BJ (cell line): ENCODE results near the gene CLCNKA. TPM values are rescaled to one million over a fixed set of nuclear protein-coding genes. Genes with fewer than 3 reads are reported as not detected.

ENCODE experiments used
- CTCF ChIA-PET: fragments of 350-600 bp; formaldehyde crosslinking; extraction: SDS; loops from one replicate; lab custom pipeline; 2021; ENCODE audit warnings: antibody characterized with exemption, inconsistent platforms; lab: Yijun Ruan, JAX
- POLR2A ChIA-PET: fragments of 300-600 bp; sonication (Branson Sonifier 250); formaldehyde crosslinking; extraction: SDS; loops from one replicate; lab custom pipeline; 2021; ENCODE audit warnings: antibody characterized with exemption; lab: Charles Lee
- DNase-seq: peaks from one replicate; pipeline ENCODE4 v3.0.0-alpha.2; 2011; ENCODE audit warnings: low read depth
- H3K27me3 ChIP-seq: 2 replicates; pipeline ENCODE4 v1.6.0; 2011; ENCODE audit warnings: low read length; ENCODE audit not compliant: control insufficient read depth, insufficient read depth
- H3K36me3 ChIP-seq: 2 replicates; pipeline ENCODE4 v1.5.1; 2011; ENCODE audit warnings: low read length; ENCODE audit not compliant: control insufficient read depth, insufficient read depth
- H3K4me3 ChIP-seq: 2 replicates; pipeline ENCODE4 v1.5.1; 2011; ENCODE audit warnings: low read depth, mild to moderate bottlenecking, control low read depth, low read length
- polyA plus RNA-seq: library from polyadenylated mRNA; depleted of rRNA; stranded (reverse); fragments of >200 nt; gene quantifications from 2 replicates; pipeline ENCODE4 v1.2.3, GENCODE V29; 2011
- TF ChIP-seq, protein P1 (sequence below): IDR thresholded peaks from 2 replicates; pipeline ENCODE4 v1.5.1; 2011; ENCODE audit warnings: low read depth, mild to moderate bottlenecking, control low read depth, inconsistent platforms, low read length, moderate library complexity; ENCODE audit not compliant: insufficient read depth

CLCNKA gene
- polyA plus RNA-seq, 1 experiment: 0.28 TPM

DNA sequence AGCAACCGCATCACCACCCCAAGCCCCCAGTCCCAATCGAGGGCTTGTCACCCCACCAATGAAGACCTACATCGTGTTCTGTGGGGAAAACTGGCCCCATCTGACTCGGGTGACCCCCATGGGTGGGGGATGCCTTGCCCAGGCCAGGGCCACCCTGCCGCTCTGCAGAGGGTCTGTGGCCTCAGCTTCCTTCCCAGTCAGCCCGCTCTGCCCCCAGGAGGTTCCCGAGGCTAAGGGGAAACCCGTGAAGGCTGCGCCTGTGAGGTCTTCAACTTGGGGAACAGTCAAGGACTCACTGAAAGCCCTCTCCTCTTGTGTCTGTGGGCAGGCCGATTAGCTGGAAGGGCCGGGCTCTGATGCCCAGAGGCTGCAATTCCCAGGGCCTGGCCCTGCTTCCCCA, 15.8 kb upstream of the CLCNKA start:
- H3K36me3 ChIP-seq: no peaks in the 10 kb centered on the region
- DNase-seq: no peak
- H3K4me3 ChIP-seq: no peak overlapping the region
- TF ChIP-seq, protein P1, sequence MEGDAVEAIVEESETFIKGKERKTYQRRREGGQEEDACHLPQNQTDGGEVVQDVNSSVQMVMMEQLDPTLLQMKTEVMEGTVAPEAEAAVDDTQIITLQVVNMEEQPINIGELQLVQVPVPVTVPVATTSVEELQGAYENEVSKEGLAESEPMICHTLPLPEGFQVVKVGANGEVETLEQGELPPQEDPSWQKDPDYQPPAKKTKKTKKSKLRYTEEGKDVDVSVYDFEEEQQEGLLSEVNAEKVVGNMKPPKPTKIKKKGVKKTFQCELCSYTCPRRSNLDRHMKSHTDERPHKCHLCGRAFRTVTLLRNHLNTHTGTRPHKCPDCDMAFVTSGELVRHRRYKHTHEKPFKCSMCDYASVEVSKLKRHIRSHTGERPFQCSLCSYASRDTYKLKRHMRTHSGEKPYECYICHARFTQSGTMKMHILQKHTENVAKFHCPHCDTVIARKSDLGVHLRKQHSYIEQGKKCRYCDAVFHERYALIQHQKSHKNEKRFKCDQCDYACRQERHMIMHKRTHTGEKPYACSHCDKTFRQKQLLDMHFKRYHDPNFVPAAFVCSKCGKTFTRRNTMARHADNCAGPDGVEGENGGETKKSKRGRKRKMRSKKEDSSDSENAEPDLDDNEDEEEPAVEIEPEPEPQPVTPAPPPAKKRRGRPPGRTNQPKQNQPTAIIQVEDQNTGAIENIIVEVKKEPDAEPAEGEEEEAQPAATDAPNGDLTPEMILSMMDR: no peak
- ChIA-PET CTCF (interaction anchor here (1.4 to 7.3 kb wide), 3 partner anchors 12 to 214 kb away, joined by 6 to 66 read pairs (median 16); no protein-coding TSS in a partner anchor), POLR2A (no interaction called here)
- H3K27me3 ChIP-seq: no peaks in the 10 kb centered on the region

DNA sequence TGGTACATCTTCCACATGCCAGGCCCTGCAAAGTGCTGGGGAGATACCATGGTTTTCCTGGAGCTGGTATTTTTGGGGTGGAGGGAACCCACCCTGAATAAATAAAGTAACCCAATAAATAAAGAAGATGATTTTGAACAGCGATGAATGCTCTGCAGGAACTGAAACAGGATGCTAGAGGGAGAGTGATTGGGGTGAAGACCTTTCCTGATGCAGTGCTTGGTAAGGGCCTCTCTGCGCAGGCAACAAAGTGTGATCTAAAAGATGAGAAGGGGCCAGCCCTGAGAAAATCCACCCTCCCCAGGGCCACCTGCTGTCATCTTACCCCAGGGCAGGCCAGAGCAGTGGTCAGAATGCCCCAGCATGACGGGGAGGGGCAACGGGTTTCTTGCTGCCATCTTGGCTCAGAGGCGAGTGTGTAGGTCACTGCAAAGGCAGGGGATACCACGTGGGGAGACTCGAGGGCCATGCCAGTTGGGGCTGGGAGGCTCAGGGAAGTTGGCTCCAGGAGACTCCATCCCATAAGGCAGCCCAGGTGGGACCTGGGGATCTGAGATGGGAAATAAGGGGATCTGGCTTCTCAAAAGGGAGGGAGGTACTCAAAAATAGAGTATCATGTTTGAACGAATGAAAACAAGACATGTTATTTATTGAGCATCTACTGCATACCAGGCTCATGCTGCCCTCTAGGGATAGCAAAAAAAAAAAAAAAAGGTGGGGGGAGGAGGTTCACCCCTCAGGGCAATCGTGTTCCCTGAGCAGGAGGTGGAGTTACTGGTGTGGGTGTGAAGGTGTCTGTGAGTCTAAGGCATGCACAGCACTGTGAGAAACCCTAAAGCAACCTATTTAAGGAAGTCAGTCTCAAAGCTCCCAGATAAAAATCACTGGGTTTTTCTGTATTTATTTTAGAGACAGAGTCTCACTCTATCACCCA, 15.0 kb upstream of the CLCNKA start:
- POLR2A ChIA-PET: no interaction called here
- Histone ChIP-seq H3K36me3 (no peaks in the 10 kb centered on the region), H3K4me3 (no peak overlapping the region), H3K27me3 (no peaks in the 10 kb centered on the region)
- TF ChIP-seq, protein P1: peak; percentile 35; the same call in 1 of the 2 replicates
- CTCF ChIA-PET: interaction anchor here (0.9 to 7.3 kb wide), 19 partner anchors 8 to 215 kb away, joined by 3 to 66 read pairs (median 6); partner anchors contain the start of gene FAM131C
- no peak for DNase-seq

DNA sequence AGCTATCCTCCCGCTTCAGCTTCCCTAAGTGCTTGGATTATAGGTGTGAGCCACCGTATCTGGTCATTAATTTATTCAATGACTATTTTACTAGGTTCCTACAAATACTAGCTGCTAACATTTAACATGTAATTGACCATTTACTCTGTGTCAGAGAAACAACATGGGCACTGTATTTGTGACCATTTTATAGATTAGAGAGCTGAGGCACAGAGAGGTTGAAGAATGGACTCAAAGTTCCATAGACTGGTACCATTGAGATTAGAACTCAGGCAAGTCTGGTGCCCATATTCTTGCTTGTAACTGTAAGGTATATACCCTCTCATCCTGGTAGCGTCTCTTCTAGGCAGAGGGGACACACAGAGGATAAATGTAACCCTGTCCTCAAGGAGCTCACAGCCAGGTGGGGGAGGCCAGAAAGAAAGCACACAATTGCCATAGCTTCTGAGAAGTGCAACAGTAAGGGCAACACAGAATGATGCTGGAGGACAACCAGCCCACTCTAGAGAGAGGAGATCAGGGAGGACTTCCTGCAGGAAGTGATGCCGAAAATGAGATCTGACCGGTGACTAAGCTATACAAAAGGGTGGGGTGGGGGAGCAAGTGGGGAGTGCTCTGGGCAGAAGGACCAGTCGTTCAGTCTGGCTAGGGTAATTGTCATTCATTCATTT, 14.0 kb upstream of the CLCNKA start:
- H3K27me3 ChIP-seq: no peaks in the 10 kb centered on the region
- TF ChIP-seq, protein P1: no peak
- DNase-seq: no peak
- no peak overlapping the region for H3K4me3 ChIP-seq
- no peaks in the 10 kb centered on the region for H3K36me3 ChIP-seq
- ChIA-PET CTCF (interaction anchor here (0.7 to 7.3 kb wide), 22 partner anchors 9 to 216 kb away, joined by 3 to 66 read pairs (median 5); partner anchors contain the start of genes FAM131C and HSPB7), POLR2A (no interaction called here)

DNA sequence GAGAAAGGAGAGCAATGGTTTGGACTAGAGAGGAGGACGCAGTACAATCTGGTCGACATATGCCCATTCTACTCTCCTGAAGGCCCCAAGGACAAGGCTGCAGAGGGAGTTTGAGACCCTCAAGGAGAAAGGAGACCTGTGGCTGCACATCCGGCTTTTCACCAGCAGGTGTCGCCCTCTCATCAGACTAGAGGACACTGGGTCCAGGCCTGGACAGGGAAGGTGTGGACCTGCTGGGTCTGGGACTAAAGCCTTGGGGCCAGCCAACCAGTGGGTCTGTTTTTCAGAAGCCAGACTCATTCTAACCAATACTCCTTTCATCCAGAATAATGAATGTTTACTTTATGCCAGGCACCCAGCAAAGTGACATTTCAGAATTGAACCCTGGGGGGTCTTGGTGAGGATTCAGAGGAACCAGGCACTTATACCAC, 12.8 kb upstream of the CLCNKA start:
- ChIA-PET CTCF (interaction anchor here (0.7 to 7.3 kb wide), 18 partner anchors 10 to 208 kb away, joined by 3 to 66 read pairs (median 5); partner anchors contain the start of genes FAM131C and HSPB7), POLR2A (no interaction called here)
- no peaks in the 10 kb centered on the region for H3K36me3 ChIP-seq
- TF ChIP-seq, protein P1: peak; percentile 97
- no peak overlapping the region for H3K4me3 ChIP-seq
- no peak for DNase-seq
- no peaks in the 10 kb centered on the region for H3K27me3 ChIP-seq

DNA sequence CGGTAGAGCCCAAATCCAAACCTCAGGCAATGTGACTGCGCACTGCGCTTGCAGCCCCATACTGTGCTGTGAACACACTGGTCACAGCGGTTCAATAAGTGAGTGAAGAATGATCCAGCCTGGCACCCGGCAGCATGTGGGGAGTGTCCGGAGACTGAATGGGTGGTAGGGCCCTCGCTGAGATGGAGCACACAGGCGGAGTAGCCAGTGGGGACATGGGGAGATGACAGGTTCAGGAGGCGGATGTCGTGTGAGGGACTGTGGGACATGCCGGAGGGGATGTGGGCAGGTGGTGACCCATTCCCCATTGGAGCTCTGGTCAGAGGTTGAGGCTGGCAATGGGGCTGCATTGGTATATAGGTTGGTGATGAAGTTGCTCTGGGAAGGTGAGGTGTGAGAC, 12.2 kb upstream of the CLCNKA start:
- ChIA-PET POLR2A (no interaction called here), CTCF (interaction anchor here (0.6 to 7.3 kb wide), 18 partner anchors 9 to 209 kb away, joined by 3 to 66 read pairs (median 4); partner anchors contain the start of genes FAM131C and HSPB7)
- TF ChIP-seq, protein P1: no peak
- no peak overlapping the region for H3K4me3 ChIP-seq
- no peak for DNase-seq
- no peaks in the 10 kb centered on the region for H3K36me3 ChIP-seq
- H3K27me3 ChIP-seq: no peaks in the 10 kb centered on the region
